PC-3 (cell line): ENCODE data around the gene ZSWIM4.

Experiments
- CTCF ChIP-seq: fragments of 300-600 bp; sonication (generic); conservative IDR thresholded peaks from 2 replicates; pipeline ENCODE4 v1.5.1; 2017; ENCODE audit warnings: antibody characterized with exemption, low read depth, mild to moderate bottlenecking, low read length
- EZH2 ChIP-seq: fragments of 300-600 bp; sonication (generic); IDR thresholded peaks from one replicate; pipeline ENCODE4 v1.6.1; 2017; ENCODE audit warnings: antibody characterized with exemption, mild to moderate bottlenecking, low read length; ENCODE audit not compliant: unreplicated experiment
- EZH2phosphoT487 ChIP-seq: fragments of 300-600 bp; sonication (generic); IDR thresholded peaks from 2 replicates; pipeline ENCODE4 v1.6.1; 2018; ENCODE audit warnings: mild to moderate bottlenecking, antibody characterized with exemption, low read length, borderline replicate concordance

DNA sequence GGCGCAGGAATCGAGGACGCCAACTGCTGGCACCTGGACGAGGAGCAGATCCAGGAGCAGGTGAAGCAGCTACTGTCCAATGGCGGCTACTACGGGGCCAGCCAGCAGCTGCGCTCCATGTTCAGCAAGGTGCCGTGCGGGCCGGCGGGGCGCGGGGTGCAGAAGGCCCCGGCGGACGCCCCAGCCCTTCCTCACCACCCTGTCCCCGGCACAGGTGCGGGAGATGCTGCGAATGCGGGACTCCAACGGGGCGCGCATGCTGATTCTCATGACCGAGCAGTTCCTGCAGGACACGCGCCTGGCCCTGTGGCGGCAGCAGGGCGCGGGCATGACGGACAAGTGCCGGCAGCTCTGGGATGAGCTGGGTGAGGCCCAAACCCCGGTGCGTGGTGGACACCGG is 13.6 kb downstream of the ZSWIM4 start:
- TF ChIP-seq CTCF = no peak
- no peak for TF ChIP-seq EZH2phosphoT487
- TF ChIP-seq EZH2 = no peak
